ENCODE results near the gene TTC9B. TPM values are rescaled to one million over a fixed set of nuclear protein-coding genes. Genes with fewer than 3 reads are reported as not detected.

The TTC9B gene
- total and polyA plus RNA-seq, 7 donors: 0.06 TPM; not detected in 6

DNA sequence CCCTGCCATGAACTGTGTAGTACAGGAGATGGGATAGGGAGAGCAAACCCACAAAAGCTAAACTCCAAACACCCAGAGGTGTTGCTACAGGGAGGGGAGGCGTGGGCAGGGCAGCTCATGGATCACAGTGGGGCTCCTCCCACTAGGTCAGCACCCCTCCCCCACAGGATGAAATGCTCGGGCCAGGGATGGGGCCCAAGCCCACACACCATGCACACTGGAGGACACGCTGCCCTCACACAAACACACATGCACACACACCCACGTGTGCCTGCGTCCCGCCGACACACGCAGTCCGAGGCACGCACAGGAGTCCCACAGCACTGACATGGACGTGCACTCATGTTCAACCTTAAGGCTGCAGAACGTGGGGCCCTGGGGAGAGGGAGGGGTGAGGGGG is 14.3 kb upstream of the TTC9B start:
- intact Hi-C loops (cut with DNase I): loop anchor here in 1 of 2 donors (5.0 kb wide), 1 partner anchor 50 kb away; no protein-coding TSS in a partner anchor
- Histone ChIP-seq H3K36me3 (ENCODE audit: insufficient read depth in 1 of 2, low read depth in 1 of 2) (peaks cover 0 to 47% of the 10 kb centered on the region in 2 donors), H3K27me3 (ENCODE audit: insufficient read depth in 3 of 3, low read length in 2 of 3) (no peaks in the 10 kb centered on the region), H3K4me3 (no peak overlapping the region), H3K9me3 (no peaks in the 10 kb centered on the region), H3K4me1 (peaks cover 21% of the 10 kb centered on the region), H3K27ac (no peak overlapping the region)
- DNase-seq (no peak), ATAC-seq (peak in 1 of 4 donors; percentile 13)
- WGBS, 3 donors: 74 to 79% (median 76%) methylated on average over 12 of the region's 12 CpGs
- TF ChIP-seq CTCF (IDR thresholded peaks at IDR 0.05): no peak

GRCh38 chr19:40231544-40232424 is 13.6 kb upstream of the TTC9B start:
- Histone ChIP-seq H3K27ac (peak overlapping the region; percentile 9), H3K4me3 (no peak overlapping the region), H3K36me3 (ENCODE audit: insufficient read depth in 1 of 2, low read depth in 1 of 2) (peaks cover 0 to 40% of the 10 kb centered on the region in 2 donors), H3K9me3 (no peaks in the 10 kb centered on the region), H3K4me1 (peaks cover 21% of the 10 kb centered on the region), H3K27me3 (ENCODE audit: insufficient read depth in 3 of 3, low read length in 2 of 3) (peaks cover 0 to 7% (median 0%) of the 10 kb centered on the region in 3 donors)
- no peak for DNase-seq
- 49 to 52% (median 51%) methylated on average over 16 of the region's 16 CpGs for WGBS, 3 donors
- peak; percentile 43 to 64 (median 52) for ATAC-seq
- TF ChIP-seq CTCF (IDR thresholded peaks at IDR 0.05): no peak
- intact Hi-C loops (cut with DNase I): loop anchor here in 1 of 2 donors (5.0 kb wide), 1 partner anchor 51 kb away; no protein-coding TSS in a partner anchor

- H3K27ac ChIP-seq: no peak overlapping the region
- no peak for TF ChIP-seq CTCF (IDR thresholded peaks at IDR 0.05)
- peaks cover 27% of the 10 kb centered on the region for H3K4me1 ChIP-seq
- H3K36me3 ChIP-seq (ENCODE audit: insufficient read depth in 1 of 2, low read depth in 1 of 2): peaks cover 0 to 33% of the 10 kb centered on the region in 2 donors
- 66 to 80% (median 76%) methylated on average over 6 of the region's 6 CpGs for WGBS, 3 donors
- no peak overlapping the region for H3K4me3 ChIP-seq
- no peak for ATAC-seq
- H3K9me3 ChIP-seq: no peaks in the 10 kb centered on the region
- DNase-seq: no peak
- peaks cover 0 to 14% (median 4%) of the 10 kb centered on the region in 3 donors for H3K27me3 ChIP-seq (ENCODE audit: insufficient read depth in 3 of 3, low read length in 2 of 3)
- intact Hi-C loops (cut with DNase I): loop anchor here in 1 of 2 donors (5.0 kb wide), 1 partner anchor 51 kb away; no protein-coding TSS in a partner anchor
Observed at GRCh38 chr19:40231057-40231456, 12.9 kb upstream of the TTC9B start.

DNA sequence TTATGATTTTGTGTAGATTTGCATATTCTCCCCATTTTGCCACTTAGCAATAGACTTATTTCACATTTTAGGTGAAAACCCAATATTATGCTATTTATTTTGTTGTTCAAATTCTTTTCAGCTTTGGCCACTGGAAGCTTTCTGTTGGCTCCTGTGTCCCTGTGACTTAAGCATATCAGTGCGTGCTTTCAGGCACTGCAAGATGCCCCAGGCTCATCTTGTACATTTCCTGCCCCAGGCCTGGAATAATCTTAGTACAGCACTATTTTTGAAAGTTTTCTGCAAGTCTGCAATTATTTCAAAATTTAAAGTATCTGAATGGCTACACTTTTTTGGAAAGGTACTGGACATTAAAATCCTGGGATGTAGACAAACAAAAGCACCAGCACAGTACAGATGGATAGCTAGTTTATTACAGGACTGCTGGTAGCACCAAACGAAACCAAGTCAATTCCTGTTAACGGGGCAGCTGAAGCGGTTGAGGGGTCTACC is 11.8 kb upstream of the TTC9B start:
- intact Hi-C loops (cut with DNase I): loop anchor here in 1 of 2 donors (5.0 kb wide), 1 partner anchor 52 kb away; no protein-coding TSS in a partner anchor
- Histone ChIP-seq H3K4me3 (no peak overlapping the region), H3K9me3 (no peaks in the 10 kb centered on the region), H3K36me3 (ENCODE audit: insufficient read depth in 1 of 2, low read depth in 1 of 2) (peaks cover 0 to 22% of the 10 kb centered on the region in 2 donors), H3K27ac (no peak overlapping the region), H3K4me1 (peaks cover 31% of the 10 kb centered on the region), H3K27me3 (ENCODE audit: insufficient read depth in 3 of 3, low read length in 2 of 3) (peaks cover 0 to 25% (median 12%) of the 10 kb centered on the region in 3 donors)
- ATAC-seq: no peak
- 56 to 70% (median 61%) methylated on average over 4 of the region's 4 CpGs for WGBS, 3 donors
- DNase-seq: no peak
- no peak for TF ChIP-seq CTCF (IDR thresholded peaks at IDR 0.05)
